D341Med (cell line): ENCODE measurements around the gene ATP5F1D.
A peak's percentile ranks its signal among the peaks of the same experiment; 100 is the strongest.

Experiments used
- DNase-seq: peaks from one replicate; pipeline ENCODE4 v3.0.0; 2012; ENCODE audit warnings: low spot score

ATP5F1D gene

DNA sequence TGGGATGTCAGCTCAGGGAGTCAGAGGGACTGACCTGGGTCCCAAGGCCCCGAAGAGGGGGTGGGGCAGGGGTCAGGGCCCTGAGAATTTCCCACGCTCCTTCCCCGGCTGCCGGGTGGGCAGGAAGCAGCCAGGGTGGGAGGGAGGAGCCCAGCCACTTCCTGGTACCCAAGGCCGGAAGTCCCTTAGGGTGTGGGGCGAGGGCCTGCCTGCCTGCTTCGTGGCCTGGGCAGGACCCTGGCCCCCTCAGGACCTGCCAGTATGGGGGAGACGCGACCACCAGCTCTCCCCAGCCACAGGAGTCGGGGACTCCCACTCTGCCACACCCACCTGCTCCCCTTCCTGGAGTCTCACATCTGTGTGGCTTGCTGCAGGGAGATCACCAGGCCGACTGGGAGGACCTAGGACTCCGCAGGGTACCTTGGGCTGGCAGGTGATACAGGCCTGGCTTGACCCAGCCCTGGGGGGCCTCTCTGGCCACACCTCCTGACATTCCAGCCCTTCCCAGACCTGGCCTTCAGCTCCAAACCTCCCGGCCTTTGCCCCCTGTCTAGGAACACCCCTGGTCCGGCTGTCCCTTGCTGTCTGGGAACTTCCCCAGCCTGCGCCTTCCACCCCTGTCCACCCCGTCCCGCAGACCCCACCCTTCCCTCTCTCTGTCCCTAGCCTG, 17.8 kb downstream of the ATP5F1D start:
- no peak for DNase-seq

DNA sequence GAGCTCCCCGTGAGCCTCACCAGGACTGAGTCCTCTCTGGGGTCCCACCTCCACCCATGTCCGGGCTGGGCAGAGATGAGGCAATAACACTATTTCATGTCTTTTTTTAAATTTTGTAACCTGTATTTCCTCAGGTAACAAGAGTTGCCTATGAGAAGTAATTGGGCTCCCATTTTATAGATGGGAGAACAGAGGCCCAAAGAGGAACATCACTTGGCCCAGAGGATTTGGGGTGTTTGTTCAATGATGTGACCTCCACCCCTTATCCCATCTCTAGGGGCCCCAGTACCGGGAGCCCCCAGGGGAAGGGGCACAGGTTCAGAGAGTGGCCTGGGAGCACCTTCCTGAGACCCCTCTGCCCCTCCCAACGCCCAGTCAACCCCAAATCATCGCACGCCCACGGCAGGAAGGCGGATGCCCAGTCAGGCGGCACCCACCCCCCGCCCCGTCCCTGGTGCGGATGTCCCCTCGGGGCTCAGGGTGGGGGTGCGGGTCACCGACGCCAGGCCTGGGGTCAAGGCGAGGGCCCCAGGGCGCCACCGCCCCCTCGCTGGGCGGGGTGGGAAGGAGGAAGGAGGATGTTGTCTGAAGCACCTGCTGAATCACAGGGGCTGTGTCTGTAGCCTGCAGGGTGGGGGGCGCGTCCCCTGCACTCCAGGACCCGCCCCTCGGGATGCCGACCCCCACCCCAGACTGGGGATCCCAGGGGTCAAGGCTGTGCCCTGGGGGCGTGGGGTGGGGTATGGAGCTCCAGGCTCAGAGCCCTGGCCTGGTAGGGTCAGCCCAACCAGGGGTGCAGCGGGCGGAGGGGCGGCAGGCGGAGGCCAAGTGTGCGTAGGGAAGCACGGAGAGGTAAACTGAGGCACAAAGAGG, 18.6 kb downstream of the ATP5F1D start:
- no peak for DNase-seq

DNA sequence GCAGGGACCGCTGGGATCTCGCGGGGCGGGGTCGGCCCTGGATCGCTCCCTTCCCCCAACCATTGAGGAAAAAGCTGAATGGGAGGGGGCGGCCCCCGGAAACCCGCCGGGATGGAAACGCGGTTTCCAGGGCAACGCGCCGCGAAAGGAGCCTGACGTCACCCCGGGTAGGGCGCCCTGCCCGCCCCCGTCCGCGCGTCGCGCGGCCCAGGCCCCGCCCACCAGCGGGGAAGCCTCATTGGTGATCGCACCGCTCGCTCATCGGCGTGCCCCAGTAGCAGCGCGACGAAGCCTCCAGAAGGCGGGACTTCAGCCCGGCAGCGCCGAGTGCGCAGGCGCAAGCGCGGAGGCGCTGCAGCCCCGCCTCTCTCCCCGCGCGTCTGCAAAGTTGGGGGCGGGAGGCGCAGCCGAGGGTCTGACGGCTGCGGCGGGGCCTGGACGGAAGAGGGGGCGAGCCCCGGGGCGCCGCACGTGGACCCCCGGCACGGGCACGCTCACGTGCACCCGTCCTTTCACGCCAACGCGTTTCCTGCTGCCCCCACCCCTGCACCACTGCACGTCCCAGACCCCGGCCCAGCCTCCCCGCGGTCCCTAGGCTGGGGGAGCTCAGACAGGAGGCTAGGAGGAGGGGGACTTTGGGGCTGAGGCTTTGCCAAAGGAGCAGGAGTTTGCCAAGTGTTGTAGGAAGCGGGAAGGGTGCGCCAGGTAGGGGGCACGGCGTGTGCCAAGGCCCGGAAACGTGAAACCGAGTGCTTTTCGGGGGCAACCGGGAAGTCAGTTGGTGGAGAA, 19.4 kb downstream of the ATP5F1D start:
- peak; percentile 98 for DNase-seq

DNA sequence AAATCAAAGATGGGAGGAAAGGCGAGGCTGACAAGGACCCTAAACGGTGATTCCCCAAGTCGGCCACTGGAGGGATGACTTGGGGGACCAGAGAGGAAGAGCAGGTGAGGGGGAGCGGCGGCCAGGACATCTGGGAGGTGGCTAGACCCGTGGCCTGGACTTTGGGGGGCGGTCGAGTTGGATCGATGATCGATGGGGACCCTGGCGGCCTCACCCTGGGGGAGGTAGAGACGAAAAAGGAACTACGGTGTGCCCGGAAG, 19.9 kb downstream of the ATP5F1D start:
- DNase-seq = no peak

DNA sequence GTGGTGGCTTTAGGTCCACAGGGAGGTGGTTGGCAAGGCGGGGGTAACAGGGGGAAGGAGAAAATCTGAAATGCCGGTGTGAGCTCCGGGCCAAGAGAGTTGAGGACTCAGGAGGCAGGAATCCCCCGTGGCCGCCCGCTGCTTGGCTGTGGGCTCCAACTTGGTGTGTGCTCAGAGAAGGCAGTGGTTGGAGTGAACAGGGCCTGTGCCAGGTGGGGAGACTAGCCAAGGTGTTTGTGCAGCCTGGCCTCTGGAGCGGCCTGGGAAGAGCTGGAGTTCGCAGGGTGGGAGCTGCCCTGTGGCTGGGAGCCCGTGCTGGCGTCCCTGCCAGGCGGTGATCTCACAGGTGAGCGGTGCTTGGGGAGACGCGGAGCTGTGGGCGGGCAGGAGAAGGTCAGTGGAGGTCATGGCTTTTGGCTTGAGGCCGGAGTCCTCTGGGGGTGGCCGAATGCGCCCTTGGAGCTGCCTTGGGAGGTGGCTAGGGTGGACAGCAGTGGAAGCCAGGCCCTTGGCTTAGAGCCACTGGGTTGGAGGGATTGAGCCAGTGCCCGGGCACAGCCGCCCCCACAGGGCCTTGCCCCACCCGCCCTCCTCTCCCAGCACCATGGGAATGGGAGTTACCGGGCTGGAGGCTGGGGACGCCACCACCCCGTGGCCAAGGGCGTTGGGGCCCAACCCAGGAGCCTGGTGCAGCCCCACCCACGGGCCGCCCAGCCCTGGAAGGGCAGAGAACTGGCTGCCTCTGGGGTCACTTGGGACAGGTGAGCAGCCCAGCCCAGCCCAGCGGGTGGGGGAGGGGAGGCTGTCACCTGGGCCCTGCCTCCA, 20.5 kb downstream of the ATP5F1D start:
- DNase-seq = no peak

DNA sequence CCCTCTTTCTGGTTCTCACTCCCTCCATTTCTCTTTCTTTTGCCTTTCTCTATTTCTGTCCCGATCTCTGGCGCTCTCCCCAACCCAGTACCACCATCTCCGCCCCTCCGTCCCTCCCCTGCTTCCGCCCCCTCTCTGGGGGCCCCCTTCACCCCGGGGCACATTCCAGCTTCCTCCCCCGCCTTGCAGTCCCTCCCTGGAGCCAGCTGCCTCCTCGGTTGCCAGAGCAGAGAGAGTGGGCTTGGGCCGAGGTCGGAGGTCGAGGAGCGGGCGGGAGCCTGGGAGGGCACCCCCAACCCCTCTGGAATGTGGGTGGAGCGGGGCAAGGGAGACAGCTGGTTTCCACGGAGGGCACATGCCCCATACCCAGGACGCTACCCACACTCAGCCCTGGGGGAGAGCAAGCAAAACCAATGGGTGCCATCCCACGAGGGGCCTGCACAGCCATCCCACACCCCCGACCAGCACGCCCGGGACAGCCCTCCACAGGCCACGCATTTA, 21.1 kb downstream of the ATP5F1D start:
- DNase-seq = no peak

DNA sequence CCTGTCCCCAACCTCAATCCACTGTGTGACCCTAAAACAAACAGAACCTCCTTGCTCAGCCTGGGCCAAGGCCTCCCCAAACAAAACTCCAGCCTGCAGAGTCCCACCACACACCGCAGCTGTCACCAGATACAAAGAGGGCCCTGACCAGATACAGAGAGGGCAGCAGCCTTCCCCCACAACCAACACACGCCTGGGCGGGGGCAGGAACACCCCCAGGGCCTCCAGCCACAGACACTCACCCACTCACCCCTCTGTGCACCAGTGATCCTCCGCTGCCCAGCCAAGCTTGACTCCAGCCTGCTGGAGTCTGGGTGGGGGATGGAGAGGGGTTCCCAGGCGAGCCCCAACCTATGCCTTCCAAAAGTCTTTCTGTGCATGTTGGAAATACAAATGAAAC, 21.6 kb downstream of the ATP5F1D start:
- DNase-seq = no peak

DNA sequence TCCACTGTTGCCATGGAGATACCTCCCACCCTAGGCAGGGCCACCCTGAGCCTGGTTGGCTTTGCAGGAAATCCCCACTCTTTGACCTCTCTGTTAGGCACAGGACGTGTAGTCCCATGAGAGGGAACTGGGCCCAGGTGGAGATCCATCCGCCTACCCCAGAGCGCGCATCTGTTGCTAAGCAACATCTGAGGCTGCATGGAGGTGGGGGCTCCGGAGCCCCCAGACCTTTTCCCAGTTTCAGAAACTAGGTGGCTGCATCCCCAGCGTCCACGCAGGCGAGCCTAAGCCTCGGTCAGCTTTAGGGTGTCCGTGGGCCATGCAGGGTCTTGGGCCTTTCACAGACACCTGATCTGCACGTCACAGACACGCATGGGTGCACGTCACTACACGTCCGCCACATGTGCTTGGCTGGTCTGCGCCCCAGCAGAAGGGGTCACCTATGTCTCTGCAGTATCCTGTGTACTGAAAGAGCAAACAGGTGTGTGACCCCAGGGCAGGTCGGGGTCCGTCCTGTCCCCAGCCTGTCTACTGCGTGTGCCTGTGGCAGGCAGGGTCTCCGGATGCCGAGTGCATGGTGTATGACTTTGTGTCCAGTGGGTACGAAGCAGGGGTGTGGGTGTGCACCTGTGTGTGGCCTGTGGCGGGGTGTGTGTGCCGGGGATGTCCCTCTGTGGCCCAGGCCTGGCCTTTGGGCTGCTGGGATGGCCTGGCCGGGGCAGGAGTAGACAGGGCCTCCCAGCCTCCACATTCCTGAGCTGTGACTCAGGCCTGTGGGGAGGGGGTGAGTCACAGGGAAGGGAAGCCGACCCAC, 23.5 kb downstream of the ATP5F1D start:
- DNase-seq = no peak

DNA sequence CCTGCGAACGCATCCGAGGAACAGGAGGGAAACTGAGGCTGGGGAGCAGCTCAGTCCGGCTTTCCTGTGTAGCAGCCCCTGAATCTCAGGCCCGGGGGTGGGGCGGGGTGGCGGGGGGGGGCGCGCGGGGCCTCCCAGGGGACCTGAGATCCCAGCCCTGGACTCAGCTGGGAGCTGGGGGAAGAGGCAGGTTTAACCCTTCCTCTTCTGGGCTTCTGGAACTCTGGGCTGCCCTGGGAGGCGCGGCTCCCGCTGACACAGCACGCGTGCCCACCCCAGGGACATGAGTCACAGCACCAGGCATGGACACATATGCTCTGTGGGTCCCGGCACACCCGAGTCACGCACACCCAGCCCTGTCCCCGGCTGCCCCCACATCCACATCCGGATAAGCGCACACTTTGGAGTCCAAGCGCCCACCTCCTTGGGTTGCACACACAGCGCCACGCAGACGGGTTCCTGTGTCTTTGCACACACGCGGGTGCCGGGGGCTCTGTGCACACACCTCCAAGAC, 24.1 kb downstream of the ATP5F1D start:
- peak; percentile 47 for DNase-seq

DNA sequence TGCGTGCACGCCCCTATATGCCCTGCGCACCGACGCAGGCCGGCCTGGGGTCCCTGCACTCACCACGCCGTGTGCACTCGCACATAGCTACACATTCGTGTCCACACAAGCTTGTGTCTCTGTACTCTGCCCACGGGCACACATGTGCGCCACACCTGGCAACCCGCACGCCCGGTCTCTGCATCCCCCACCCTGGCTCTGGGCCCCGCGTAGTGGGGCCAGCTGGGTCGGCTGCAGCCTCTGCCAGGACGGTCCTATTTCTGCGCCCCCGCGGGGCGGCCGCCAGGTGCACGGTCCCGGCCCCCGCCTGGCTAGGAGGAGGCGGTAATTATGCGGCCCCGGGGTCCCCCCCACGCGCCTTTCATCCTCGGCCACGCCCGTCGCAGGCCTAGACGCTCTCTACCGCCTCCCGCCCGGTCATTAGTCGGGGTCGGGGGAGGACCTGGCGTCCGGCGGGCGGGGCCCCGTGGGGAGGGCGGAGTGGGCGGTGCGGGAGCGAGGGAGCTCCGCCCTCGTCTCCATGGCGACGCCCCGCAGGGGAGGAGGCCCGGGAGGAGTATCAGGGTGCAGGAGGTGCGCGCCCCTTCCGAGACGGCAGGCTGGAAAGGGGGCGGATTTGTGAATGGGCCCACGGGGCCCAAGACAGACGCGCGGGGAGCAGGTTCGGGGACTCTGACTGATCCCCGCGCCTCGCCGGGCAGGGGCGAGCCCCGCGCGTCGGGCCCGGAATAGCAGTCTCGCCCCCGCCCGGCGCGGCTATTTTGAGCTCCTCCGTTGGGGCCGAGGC, 24.8 kb downstream of the ATP5F1D start:
- peak; percentile 77 for DNase-seq

DNA sequence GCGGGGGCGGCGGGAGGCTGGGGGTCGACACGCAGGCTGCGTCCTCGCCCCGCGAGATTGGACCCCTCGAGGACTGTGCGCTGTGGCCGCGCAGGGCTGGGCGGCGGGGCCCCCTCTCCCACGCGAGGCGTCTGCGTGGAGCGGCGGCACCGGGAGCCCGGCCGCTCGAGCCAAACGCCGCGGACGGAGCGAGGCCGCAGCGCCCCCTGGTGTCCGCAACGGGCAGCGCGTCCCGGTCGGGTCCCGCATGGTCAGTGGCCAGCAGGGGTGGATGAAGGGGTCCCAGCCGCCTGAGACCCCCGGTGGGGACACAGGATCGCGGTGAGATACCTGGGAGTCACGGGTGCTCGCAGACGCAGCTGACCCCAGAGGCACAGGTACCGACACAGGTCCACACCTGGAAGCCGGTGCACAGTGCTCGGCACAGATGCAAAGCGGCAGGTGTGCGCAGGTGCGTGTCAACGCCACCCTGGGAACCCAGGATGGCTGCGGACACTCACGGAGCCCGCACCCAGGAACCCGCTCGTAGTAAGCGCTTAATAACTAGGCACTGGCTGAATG, 25.4 kb downstream of the ATP5F1D start:
- DNase-seq = peak; percentile 83

DNA sequence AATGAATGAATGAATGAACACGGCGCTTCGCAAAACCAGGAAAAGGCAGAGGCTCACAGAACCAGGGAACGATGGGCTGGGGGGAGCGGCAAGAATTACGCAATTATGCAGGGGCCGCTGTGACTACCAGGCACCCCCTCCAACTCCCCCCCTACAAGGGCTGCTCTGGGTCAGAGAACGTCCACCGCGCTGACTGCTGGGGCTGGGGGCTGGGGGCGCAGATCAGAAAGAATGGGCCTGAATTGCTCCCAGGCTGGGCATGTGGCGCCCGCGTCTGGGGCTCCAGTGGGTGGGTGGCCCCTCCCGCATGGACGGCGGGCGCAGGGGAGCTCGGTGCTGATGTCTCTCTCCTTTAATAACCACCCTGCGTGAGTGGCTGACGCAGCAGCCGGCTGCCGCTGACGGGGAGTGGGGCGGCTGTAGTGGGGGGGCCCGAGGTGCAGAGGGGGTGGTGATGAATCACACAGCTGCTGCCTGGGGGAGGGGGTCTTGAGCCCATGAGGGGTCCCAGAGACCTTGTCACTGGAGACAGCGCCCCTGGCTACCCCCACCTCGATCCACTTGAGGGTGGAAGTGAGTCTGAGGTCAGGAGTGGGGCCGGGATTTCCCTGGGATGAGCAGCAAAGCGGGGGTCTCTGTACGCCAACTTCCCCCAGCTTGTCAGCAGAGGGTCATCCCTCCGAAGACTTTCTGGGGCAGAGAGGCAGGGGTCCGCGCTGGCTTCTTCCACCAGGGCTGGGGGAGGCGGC, 26.1 kb downstream of the ATP5F1D start:
- no peak for DNase-seq

DNA sequence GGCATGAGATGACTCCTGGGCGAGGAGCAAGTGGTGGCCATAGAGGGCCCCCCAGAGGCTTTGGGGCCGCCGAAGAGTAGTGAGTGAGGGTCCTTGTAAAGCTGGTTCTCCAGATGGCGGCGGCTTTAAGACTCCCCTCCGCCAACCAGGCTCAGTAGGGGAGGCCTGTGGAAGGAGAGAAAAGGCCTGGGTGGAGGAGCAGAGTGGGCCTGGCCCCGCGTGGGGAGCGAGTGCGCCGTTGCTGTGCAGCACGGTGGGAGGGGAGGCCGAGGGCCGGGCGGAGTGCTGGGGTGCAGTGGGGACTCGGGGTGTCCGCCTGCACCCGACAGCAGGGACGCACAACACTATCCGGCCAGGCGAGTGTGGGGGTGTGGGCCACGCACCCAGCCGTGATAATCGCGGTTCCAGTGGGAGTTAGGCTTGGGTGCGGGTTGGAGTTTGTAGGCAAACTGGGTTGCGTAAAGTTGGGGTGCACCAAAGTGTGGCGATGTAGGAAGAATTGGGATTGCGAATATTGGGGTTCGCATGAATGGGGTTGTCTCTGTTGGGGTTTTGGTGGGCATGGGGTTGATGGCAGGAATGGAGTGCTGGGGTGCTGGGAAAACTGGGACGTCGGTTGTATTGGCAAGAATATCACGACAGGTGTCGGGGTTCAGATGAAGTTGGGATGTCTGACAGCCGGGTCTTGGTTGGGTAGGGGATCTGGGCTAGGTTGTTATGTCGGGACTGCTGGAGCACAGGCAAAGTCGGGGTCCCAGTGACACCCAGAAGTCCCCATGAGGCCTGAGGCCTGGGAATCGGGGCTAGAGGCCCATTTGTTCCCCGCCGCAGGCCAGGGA, 26.9 kb downstream of the ATP5F1D start:
- DNase-seq = no peak

DNA sequence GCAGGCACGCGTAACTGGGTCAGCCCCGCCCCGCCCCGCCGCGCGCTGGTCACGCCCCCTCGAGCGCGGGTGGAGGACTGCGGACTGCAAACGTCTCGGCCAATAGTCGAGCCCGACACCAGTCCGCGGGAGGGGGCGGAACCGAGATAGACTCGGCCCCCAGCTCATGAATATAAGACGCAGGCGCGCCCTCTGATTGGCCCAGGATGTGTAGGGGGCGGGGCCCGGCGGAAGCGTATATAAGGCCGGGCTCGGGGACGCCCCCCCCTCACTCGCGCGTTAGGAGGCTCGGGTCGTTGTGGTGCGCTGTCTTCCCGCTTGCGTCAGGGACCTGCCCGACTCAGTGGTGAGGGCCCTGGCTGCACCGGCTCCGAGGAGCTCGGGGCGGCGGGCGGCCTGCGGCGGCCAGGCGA, 27.5 kb downstream of the ATP5F1D start, which contains the start of gene CIRBP:
Gene CIRBP, plus strand, starts transcription at position 268 of the 413 bp plus-strand sequence. CDS start 1,602 bp downstream, outside the sequence.
- DNase-seq = peak; percentile 96

DNA sequence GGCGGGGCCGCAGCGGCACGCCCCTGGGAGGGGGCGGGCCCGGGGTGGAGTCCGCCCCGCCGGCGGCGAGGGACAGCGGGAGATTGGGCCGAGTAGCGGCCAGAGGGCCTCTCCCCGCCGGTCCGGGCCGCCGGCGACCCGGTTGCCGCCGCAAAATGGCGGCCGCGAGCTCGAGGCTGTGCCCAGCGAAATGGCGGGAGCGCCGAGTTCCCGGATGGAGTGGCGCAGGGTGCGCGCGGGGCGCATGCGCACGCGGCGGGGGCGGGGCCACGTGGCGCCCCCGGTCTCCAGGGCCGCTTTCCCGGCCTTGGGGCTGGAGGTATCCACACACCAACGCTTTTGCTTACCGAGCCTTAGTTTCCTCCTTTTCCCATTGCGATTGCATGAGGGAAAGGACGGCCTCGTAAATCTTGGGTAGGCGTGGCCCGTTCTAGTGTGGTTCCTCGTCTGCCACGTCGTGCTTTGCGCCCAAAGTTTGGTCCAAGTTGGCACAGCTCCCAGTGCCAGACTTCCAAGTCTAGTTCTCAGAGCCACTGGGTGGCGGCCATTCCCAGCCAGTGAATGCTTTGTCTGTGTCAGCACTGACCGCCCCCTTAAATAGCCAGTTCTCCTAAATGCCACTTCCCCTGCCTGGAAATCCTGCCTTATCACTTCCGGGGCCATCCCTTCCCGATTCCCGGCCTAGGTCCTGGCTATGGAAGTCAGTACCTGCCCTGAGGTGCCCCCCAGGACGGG, 28.1 kb downstream of the ATP5F1D start:
- DNase-seq = peak; percentile 94

DNA sequence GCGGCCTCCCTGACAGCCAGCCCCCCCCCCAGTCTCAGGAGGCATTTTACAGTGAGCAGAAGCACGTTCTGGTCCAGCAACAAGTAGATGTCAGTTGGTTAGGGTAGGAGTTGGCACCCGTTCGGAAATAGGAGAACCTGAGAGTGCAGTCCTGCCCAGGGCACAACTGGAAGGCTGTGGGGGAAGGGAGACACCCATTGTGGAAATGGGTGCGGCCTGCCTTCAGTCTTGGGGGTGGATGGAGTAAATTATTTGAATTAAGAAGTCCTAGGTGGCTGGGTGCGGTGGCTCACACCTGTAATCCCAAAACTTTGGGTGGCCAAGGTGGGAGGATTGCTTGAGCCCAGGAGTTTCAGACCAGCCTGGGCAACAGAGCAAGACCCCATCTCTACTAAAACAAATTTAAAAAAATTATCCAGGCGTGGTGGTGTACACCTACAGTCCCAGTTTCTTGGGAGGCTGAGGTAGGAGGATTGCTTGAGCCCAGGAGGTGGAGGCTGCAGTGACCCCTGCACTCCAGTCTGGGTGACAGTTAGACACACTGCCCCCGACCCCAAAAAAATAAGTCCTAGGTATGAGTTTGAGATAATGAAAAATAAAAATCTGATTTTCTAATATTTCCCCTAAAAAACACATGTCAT, 28.8 kb downstream of the ATP5F1D start:
- DNase-seq = no peak
